ENCODE results near the gene CADPS2. TPM values are rescaled to one million over a fixed set of nuclear protein-coding genes. Genes with fewer than 3 reads are reported as not detected.
"Not testable (repeated sequence)": the region's sequence is repeated elsewhere in the genome, so short reads cannot be mapped to it uniquely, and the experiment has no call there.

CADPS2 gene
- total RNA-seq, 1 donor from 2014 or later, result 20.9 TPM

DNA sequence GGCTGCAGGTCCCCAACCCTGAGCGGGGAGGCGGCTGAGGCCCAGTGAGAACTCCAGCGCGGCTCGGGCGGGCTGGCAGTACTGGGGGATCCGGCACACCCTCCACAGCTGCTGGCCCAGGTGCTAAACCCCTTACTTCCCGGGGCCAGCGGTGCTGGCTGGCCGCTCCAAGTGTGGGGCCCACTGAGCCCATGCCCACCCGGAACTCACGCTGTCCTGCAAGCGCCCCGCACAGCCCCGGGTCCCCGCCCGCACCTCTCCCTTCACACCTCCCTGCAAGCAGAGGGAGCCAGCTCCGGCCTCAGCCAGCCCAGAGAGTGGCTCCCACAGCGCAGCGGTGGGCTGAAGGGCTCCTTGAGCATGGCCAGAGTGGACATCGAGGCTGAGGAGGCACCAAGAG lies 212.3 kb downstream of the CADPS2 start:
- no peak for DNase-seq

DNA sequence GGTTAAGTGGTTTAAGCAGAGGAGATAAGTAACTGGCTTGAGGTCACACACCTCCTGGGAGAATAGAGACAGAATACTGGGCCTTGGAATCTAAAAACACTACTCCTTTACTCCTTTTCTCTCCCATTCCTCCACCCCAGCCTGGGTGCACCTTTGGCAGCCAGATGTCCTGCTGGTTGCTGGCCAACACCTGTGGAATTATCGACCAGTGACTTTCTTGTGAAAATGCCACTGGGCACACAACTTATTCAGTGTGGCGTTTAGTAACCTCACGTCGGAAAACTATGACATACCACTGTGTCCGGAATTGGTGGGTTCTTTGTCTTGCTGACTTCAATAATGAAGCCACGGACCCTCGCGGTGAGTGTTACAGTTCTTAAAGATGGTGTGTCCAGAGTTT lies 213.7 kb downstream of the CADPS2 start:
- no peak for DNase-seq

DNA sequence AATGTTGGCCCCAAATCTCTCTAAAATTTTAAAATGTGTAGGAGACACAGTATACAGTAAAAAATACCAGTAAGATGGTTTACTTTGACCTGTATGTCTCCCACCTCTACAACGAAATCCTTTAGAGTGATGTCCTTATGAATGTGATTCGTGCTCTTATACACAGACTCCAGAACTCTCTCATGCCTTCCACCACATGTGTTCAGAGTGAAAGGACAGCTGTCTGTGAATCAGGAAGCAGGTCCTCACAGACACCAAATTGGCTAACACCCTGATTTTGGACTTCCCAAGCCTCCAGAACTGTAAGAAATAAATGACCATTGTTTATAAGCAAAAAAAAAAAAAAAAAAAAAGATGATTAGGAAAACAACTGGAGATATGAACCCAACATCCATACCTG lies 222.5 kb downstream of the CADPS2 start:
- no peak for DNase-seq

DNA sequence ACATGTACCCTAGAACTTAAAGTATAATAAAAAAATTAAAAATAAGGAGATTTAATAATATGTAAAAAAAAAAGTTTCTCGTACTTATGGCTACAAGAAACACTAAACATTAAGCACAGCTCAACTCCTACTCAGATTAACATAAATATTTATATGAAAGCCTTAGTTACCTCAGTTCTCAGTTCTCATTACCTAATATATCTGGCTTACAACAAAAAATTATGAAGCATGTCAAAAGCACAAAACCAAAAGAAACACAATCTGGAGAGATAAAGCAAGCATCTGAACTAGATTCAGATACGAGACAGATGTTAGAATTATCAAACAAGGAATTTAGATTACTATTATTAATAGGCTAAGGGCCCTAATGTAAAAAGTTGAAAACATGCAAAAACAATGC lies 227.4 kb downstream of the CADPS2 start:
- no peak for DNase-seq

DNA sequence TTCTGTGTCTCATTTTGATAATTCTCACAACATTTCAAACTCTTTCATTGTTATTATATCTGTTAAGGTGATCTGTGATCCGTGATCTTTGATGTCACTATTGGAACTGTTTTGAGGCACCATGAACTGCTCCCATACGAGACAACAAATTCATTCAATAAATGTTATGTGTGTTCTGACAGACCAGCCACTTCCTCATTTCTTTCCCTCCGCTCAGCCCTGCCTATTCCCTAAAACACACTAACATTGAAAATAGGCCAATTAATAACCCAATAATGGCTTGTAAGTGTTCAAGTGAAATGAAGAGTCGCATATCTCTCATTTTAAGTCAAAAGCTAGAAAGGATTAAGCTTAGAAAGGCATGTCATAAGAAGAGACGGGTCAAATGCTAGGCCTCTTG lies 232.6 kb downstream of the CADPS2 start:
- no peak for DNase-seq

DNA sequence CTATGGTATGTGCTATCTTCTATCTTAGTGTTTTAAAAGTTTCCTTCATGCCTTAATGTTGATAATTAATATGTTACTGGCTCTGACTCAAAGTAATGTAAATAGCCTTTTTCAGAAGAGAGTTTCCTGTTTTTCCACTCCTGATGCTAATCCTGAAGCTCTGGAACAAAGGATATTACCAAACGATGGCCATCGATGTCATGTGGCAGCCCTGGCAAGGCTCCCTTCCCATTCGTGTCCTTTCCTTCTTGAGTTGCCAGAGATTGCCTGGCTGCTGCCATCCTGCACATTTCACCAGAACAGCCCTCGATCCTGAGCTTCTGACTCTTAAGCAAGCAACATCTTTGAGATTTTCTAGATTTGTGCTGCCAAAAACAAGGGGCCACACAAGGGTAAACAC lies 233.4 kb downstream of the CADPS2 start:
- no peak for DNase-seq

DNA sequence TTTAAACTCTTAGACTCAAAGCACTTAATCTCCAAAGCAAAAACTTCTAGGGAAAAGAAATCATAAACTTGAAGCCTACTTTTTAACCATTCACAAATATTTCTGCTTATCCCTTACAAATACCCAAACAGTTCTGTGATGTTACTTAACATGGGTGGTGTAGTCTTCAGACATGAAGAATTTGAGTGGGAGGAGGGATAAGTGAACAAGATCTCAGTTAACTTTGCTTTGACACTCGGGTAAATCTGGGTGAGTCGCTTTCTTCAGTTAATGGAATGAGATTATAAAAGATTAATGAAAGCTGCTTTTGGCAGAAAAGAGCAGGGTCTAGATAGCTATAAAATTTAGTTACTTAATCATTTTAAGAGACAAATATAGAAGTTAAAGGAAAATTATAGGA lies 234.8 kb downstream of the CADPS2 start:
- no peak for DNase-seq

DNA sequence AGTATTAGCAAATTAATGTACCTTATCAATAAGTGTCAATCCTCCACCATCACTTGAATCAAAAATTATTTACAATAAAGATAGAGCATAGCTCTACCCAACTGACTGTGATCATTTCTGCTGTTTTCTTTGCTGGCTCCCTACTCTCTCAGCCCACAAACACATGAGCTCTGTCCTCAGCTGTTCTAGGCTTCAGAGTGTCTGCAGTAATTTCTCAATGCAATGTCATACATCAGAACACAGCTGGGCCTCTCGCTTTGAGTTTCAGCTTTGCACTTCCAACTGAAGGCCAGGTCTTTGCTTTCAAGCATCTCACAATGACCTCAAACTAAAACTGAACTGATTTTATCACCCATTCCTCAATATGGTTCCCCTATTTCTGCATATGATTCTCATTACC lies 243.0 kb downstream of the CADPS2 start:
- no peak for DNase-seq

DNA sequence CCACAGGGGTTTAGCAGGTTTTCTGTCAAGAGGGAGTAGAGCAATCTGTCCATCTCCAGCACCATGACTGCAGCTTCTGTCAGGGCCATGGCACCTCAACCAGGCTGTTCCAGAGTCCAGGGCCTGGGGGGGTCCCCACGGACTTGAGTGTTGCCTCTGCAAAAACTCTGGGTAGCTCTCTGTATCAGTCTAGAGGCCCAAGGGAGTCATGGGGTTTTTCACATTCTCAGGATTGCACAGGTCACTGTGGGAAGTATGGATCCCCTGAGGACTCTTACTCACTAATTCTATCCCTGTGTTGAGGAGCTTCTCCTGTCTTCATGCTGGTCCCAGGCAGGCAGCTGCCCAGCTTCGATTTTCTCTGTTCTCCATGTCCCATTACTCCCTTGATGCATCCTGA lies 247.8 kb downstream of the CADPS2 start:
- DNase-seq, result no peak

DNA sequence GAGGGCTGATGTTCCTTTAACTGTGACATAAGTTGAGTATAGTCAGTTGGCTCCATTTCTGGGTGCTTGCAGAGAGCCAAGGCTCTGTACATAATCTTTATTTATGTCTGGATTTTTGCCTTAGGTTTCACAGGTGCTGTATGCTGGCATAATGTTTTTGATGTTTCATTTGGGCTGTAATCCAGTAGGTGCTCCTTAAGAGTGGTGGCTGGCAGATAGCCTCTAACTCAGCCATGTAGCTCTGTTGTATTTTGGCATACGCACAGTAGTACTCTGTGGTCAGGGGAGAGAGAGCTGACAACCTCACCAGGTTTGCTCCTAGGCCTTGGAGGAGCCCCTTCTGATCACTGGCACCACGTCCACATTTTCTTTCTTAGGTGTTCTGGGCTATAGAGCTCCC lies 248.5 kb downstream of the CADPS2 start:
- no peak for DNase-seq

DNA sequence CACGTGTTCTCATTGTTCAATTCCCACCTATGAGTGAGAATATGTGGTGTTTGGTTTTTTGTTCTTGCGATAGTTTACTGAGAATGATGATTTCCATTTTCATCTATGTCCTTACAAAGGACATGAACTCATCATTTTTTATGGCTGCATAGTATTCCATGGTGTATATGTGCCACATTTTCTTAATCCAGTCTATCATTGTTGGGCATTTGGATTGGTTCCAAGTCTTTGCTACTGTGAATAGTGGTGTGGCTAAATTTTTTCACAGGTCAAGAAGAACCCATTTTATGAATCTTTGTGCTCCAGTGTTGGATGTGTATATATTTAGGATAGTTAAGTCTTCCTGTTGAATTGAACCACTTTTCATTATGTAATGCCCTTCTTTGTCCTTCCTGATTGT lies 250.8 kb downstream of the CADPS2 start:
- not testable (repeated sequence) for DNase-seq

DNA sequence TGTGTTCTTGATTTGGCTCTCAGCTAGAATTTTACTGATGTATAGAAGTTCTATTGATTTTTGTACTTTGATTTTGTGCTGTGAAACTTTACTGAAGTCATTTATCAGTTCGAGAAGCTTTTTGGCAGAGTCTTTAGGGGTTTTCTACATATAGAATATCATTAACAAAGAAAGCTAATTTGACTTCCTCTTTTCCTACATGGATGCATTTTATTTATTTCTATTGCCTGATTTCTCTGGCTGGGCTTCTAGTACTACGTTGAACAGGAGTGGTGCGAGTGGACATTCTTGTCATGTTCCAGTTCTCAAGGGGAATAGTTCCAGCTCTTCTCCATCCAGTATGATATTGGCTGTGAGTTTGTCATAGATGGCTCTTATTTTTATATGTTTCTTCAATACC lies 252.8 kb downstream of the CADPS2 start:
- no peak for DNase-seq

DNA sequence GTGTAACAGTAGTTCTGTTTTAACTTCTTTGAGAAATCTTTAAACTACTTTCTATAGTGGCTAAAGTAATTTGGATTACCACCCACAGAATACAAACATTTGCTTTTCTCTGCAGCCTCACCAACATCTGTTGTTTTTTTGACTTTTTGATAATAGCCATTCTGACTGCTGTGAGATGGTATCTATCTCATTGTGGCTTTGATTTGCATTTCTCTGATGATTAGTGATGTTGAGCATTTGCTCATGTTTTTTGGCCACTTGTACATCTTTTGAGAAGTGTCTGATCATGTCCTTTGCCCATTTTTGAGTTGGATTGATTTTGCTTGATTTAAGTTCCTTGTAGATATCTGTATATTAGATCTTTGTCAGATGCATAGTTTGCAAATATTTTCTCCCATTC lies 254.0 kb downstream of the CADPS2 start:
- DNase-seq, result no peak

DNA sequence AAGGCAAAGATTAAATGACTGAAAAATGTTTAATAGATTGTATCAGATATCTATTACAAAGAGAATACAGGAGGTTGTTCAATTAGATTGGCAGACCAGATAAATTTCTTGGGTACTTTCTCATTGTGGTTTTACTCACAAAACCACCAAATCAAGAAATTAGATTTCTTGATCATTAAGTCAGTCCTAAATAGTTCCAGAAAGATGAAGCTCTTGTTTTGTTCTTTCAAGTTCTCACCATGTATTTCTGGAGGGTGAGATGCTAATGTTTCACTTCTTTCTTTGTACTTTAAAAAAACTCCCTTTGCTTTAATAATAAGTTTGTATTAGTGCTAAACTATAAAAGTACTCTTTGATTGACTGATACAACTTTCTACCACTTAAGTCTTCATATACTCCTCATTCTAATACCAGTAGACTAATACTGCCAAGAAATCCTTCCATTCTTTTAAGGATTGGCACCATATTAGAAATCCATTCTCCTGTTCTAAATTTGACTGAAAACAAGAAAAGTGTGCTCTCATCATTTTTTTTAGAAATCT lies 256.8 kb downstream of the CADPS2 start:
- DNase-seq, result no peak

DNA sequence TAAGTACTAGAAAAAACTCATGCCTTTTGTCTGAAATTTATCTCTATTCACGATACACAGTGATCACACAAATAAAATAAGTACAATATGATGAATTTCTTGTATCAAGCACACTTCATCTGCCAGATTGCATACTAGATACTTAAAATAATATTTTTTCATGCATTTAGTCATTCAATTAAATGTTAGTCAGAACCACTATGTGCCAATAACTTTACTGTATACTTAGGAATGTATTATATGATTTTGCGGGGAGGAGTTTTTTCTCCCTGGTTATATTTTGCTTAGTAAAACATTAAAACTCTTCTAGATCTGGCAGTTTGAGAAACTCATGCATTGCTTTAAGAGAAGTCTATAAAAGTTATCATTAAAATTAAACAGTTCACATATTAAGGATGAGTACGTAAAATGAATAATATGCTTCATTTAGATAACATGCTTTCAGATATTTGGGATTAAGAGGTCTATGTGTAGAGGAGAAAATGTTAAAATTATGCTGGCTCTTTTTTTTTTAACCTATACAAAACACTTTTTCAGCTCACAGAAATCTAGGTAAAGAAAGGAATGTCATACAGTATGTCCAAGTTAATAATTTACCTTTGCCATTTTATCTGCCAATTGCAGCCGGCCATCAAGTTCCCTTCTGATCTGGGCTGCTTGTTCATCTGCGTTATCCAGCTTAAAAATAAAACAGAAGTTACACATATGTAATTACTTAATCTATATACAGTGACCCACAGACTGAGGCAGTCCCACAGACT lies 257.4 kb downstream of the CADPS2 start:
- DNase-seq, result no peak

DNA sequence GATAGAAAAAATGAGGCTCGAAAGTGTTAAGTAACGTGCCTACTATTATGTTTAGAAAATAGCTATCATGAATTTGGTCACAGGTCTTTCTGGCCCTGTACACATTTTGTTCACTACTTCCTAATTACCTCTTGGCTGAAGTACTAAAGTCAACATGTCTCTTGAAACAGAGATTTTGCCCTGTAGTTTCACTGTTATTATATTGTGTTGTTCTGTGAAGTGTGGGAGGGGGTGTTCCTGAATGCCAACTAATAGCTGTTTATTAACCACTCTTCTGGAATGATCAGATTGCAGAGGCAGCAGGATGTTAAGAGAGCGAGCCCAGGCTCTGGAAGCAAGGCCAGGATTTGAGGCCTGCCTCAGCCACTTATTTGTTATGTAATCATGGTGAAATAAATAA lies 259.5 kb downstream of the CADPS2 start:
- no peak for DNase-seq

DNA sequence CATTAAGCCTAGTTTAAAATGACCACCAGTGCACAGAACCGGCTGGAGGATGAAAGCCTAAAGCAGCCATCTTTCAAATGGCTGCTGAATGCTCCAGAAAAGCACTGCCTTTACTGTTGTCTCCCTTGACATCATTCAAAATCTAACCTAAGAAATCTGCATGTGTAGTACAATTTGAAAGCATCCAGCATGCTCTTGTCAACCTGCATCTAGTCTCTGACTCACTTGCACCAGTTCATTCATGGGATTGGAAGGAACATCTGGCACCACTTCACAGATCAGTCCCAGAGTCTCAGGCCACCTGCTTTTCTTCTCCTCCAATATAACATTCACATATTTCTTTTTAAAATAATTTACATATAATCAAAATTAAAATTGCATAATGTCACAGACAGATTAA lies 263.6 kb downstream of the CADPS2 start:
- no peak for DNase-seq

DNA sequence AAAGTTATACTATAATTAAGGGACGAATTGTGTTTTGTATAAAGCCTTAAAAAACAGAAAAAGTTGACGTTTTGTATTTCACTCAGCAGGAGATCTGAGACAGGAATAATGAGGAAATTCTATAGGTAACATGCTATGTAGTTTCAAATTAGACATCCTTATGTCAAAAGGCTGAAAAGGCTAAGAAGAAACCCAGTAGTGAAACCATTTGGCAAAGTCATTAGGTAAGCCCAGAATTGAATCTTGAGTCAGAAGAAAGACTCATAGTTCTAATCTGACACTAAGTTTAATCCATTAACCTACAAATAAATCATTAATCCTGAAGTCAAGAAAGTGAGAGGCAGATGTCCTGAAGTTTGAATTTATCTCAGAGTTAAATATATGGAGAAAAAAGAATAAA lies 266.6 kb downstream of the CADPS2 start:
- DNase-seq, result no peak

DNA sequence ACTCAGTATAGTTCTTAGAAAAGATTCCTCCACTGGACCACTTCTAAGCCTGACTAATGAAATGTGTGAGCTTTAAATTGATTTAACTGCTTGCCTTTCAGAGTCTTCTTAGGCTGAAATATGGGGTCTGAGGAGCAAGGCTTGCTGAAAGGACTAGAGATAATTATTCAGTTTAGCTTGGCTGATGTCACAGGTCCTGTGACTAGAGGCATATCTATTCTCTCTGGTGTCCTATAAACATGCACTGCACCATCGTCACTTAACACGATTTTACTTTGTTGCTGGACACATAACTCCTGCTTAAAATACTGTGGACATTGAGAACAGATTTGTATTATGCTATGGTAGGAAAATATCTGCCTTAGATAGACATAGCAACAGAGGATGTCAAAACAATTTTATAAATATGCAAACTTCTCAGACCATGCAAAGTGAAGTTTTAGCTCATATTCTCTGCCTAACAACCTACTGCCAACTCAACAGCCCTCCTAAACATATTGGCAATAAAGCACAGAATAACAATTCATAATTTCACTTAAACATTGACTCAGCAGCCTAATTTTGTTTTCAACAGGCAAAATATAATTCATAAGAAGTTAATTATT lies 267.6 kb downstream of the CADPS2 start:
- DNase-seq, result no peak

DNA sequence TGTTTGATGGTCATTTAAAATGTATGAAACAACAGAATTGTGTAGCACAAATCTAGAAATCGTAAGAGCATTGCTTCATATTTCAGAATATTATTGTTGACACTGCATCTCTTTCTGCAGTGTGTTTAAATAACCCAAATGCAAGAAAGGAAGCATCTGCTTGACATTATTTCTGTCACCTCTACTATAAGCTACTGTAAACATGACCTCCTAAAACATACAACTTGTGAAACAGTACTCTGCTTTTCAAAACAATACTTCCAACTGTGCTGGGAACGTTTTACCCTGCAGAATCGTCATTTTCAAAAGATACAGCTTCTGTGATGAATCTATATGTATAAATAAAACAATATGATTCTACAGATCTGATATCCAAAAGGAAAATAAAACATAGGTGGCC lies 269.3 kb downstream of the CADPS2 start:
- DNase-seq, result no peak

DNA sequence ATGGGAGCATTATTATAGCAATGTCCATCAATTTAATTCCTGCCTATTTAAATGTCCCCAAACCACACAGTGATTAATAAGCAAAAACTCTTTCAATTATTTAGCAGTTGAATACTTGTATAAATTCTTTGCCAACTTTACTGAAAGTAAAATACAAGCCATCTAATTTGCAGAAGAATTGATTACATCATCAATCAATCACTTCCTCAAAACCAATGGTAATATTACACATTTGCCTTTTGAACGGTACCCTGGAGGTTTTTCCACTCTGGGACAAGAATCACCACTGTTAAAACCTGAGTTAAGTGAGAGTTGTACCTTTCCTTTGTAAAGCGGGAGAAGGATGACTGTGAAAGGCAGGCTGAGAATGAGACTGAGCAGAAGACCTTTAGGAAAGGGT lies 280.3 kb downstream of the CADPS2 start:
- no peak for DNase-seq

DNA sequence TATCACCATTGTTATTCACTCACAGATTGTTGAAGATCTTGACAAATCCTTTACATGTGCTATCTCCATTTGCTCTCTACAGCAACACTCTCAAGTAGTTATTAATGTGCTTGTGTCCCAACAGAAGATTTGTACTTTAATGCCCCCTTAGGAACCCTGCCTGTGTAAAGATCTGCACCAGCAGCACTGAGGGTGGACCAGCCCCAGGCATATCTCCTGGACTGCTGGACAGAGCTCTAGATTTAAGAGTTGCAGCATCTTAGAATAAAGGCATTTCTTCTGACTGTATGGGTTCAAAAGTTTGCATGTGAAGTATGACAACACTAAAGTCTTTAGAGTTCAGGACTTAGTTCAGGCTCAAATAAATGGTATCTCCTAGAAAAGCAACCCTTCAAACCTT lies 282.0 kb downstream of the CADPS2 start:
- DNase-seq, result no peak

DNA sequence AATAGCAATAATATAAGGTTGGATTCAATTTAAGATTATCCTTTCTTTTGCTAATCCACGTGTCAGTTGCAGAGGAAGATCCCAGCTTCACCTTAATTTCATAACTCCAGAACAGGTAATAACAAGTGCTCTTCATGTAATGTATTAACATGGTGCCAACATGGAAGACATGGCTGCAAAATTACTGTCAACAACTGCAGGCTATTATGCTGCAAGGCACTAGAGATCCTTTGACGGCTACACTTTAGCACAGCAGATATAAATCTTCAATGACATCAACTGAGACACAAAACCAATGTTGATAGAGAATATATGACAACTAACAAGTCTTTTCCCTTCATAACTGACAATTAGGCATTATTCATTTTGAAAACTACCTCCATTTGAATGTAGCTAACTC lies 283.5 kb downstream of the CADPS2 start:
- DNase-seq, result no peak

DNA sequence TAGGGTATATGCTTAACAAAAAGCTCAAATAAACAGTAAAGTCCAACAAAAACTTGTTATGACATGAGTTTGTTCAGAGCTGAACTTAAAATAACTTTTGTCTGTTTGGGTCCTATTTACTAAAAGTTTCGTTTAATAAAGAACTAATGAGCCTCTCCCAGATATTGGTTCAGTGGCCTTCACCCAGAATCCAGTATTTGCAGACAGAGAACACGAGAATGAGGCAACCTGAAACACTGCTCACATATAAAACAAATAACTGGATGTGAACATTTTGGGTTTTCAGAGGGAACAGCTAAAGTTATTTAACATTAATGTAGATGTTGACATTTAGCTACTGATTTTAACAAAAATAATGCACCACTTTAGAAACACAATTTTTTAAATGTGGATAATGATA lies 285.6 kb downstream of the CADPS2 start:
- DNase-seq, result no peak
